Spleen (tissue), 11 donors: ENCODE measurements around the gene PI16. TPM values are rescaled to one million over a fixed set of nuclear protein-coding genes. Genes with fewer than 3 reads are reported as not detected.
A peak's percentile ranks its signal among the peaks of the same experiment; 100 is the strongest.

Experiments used
- DNase-seq: peaks from one replicate; pipeline ENCODE4 v3.0.0-alpha.2; 2020
- H3K27ac ChIP-seq, 8 donors: fragments of 200-600 bp; sonication (generic) in 7 of 8; 1 replicate in 4 of 8; 2 replicates in 4 of 8; pipeline versions ENCODE4 v1.5.0 to v1.8.0; 2016 to 2021; ENCODE audit warnings: inconsistent platforms in 4 of 8, mild to moderate bottlenecking in 4 of 8, moderate library complexity in 1 of 8
- H3K27me3 ChIP-seq, 7 donors: fragments of 200-600 bp; sonication (generic) in 6 of 7; replicated peaks in 1 of 7; 1 replicate in 4 of 7; 2 replicates in 3 of 7; pipeline versions ENCODE4 v1.5.0 to v1.8.0; 2016 to 2021; ENCODE audit warnings: inconsistent platforms in 3 of 7, mild to moderate bottlenecking in 1 of 7
- H3K36me3 ChIP-seq, 6 donors: fragments of 200-600 bp; sonication (generic) in 5 of 6; 1 replicate in 4 of 6; 2 replicates in 2 of 6; pipeline versions ENCODE4 v1.5.0 to v1.8.0; 2016 to 2021; ENCODE audit warnings: inconsistent platforms in 2 of 6
- H3K4me1 ChIP-seq, 6 donors: fragments of 200-600 bp; sonication (generic) in 5 of 6; 1 replicate in 3 of 6; 2 replicates in 3 of 6; pipeline versions ENCODE4 v1.5.0 to v1.8.0; 2016 to 2021; ENCODE audit warnings: inconsistent platforms in 3 of 6
- H3K4me3 ChIP-seq, 8 donors: fragments of 200-600 bp; sonication (generic) in 7 of 8; 1 replicate in 4 of 8; 2 replicates in 4 of 8; pipeline versions ENCODE4 v1.5.0 to v1.8.0; 2016 to 2021; ENCODE audit warnings: inconsistent platforms in 4 of 8, mild to moderate bottlenecking in 4 of 8, moderate library complexity in 2 of 8
- H3K9me3 ChIP-seq, 8 donors: fragments of 200-600 bp; sonication (generic) in 7 of 8; 1 replicate in 4 of 8; 2 replicates in 4 of 8; pipeline versions ENCODE4 v1.5.0 to v1.8.0; 2016 to 2021; ENCODE audit warnings: inconsistent platforms in 4 of 8
- CTCF ChIP-seq, 11 experiments: fragments of 200-600 bp in 7 of 11; fragments of 450-650 bp in 4 of 11; sonication (generic) in 4 of 11; IDR thresholded peaks in 8 of 11; conservative IDR thresholded peaks in 3 of 11; 1 replicate in 7 of 11; 2 replicates in 4 of 11; pipeline versions ENCODE4 v1.4.0 to v1.8.0; 2016 to 2021; ENCODE audit warnings: antibody characterized with exemption in 11 of 11, inconsistent platforms in 4 of 11, mild to moderate bottlenecking in 1 of 11
- POLR2A ChIP-seq, 3 donors: fragments of 450-650 bp; IDR thresholded peaks; one replicate each; pipeline ENCODE4 v1.5.1; 2017; ENCODE audit warnings: antibody characterized with exemption in 3 of 3, mild to moderate bottlenecking in 1 of 3
- POLR2AphosphoS5 ChIP-seq, 3 donors: sonication (generic); formaldehyde crosslinking; IDR thresholded peaks; one replicate each; pipeline ENCODE4 v1.5.1; 2017; ENCODE audit warnings: antibody characterized with exemption in 3 of 3
- WGBS, 5 donors: extraction: QIAGEN DNeasy Blood & Tissue Kit in 3 of 5; methylation state at CpG; one replicate each; pipeline versions ENCODE4 v1.1.5 to v1.1.7; 2013 to 2018; 5-methylcytosine and 5-hydroxymethylcytosine counted together
- intact Hi-C: fragments of 100-400 bp; cut with DNase I; formaldehyde crosslinking; loops from one replicate; pipeline ENCODE4 v1.15.0; 2023; ENCODE audit warnings: low total_unique reads
- polyA plus RNA-seq, 3 donors: library from polyadenylated mRNA; stranded (reverse); fragments of 200-250 nt; gene quantifications; one replicate each; pipeline ENCODE4 v1.2.1, GENCODE V29; 2013
- total RNA-seq, 7 donors: library from RNA; depleted of rRNA in 3 of 7; stranded (reverse); fragments of >200 nt in 3 of 7; fragmentation: NEBNext Ultra II Directional in 4 of 7; extraction: Animal tissue kit (Norgen Biotek cat#: 25700) in 4 of 7; gene quantifications; one replicate each; pipeline versions ENCODE4 v1.1.0 to v1.2.1, GENCODE V29; 2016 to 2021
- donor health status: healthy with polysubstance abuse.
- donor health status: DM: no; HTN: no; CAD: no; lungs with moderate emphysema.
- donor health status: DM: no; HTN: no; CAD: no.
- donor health status: Bipolar disorder and iron deficiency.
- donor health status: healthy.
- donor health status: DM: no; HTN: no; CAD: no.
- donor health status: DM: yes; HTN: yes; CAD: no.

The PI16 gene
- total and polyA plus RNA-seq, 10 donors: 0.94 to 7.3 (median 1.6) TPM; not detected in 1

DNA sequence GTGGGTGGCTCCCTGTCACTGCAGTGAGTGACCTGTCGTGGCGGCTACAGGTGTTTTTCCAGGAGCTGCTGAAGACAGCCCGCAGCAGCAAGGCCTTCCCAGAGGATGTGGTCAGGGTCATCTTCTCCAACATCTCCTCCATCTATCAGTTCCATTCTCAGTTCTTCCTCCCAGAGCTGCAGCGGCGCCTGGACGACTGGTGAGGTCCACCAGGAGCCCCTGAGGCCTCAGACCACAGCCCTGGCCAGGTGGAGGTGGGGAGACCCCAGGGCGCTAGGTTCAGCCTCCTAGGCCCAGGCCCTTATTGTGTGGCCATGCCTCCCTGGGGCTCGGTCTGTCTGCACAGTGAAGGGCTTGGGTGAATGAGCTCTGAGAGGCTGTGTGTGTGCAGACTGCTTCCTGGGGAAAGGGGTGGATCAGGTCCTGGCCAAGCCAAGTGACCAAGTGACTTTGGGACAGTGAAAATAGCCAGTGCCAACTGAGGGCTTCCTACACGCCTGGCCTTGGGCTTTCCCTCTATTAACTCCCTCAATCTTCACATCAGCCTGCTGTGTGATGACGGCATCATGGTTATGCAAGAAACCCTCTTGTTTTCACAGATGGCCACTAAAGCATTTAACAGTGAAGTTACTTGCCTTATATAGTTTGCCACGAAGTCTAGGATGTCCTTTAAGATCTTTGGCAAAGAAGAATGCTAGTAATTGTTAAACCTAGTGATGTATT lies 57.3 kb downstream of the PI16 start:
- H3K9me3 ChIP-seq: no peaks in the 10 kb centered on the region
- DNase-seq: no peak
- 64 to 86% (median 80%) methylated on average over 11 of the region's 11 CpGs for WGBS, 5 donors
- peak overlapping the region in 2 of 8 donors; percentile 23 to 94 for H3K27ac ChIP-seq
- H3K36me3 ChIP-seq: peaks cover 0 to 87% (median 43%) of the 10 kb centered on the region in 6 donors
- H3K4me1 ChIP-seq: peaks cover 4 to 69% (median 19%) of the 10 kb centered on the region in 6 donors
- TF ChIP-seq CTCF (IDR thresholded peaks at IDR 0.05 in 8 of 11, conservative IDR thresholded peaks at IDR 0.05 in 3 of 11) (no peak), POLR2AphosphoS5 (IDR thresholded peaks at IDR 0.05) (peak; percentile 50 to 61 (median 51))
- no peaks in the 10 kb centered on the region for H3K27me3 ChIP-seq
- no peak overlapping the region for H3K4me3 ChIP-seq
- intact Hi-C loops: loop anchor here (10.0 kb wide), 1 partner anchor 127 kb away; the partner anchor contains the start of gene C6orf89

- peak in 2 of 3 donors; percentile 31 to 69 for TF ChIP-seq POLR2AphosphoS5 (IDR thresholded peaks at IDR 0.05)
- TF ChIP-seq POLR2A (IDR thresholded peaks at IDR 0.05): no peak
- peaks cover 0 to 100% (median 46%) of the 10 kb centered on the region in 6 donors for H3K36me3 ChIP-seq
- DNase-seq: no peak
- H3K4me1 ChIP-seq: peaks cover 6 to 68% (median 24%) of the 10 kb centered on the region in 6 donors
- 87 to 94% (median 91%) methylated on average over 17 to 21 of the region's 21 CpGs for whole genome bisulfite sequencing, 5 donors
- no peak overlapping the region for H3K27ac ChIP-seq
- no peak overlapping the region for H3K4me3 ChIP-seq
- H3K27me3 ChIP-seq: no peaks in the 10 kb centered on the region
- H3K9me3 ChIP-seq: no peaks in the 10 kb centered on the region
- intact Hi-C loops: loop anchor here (10.0 kb wide), 1 partner anchor 129 kb away; the partner anchor contains the start of gene C6orf89
Measured at GRCh38 chr6:37013516-37014491, 59.3 kb downstream of the PI16 start.

Other genes starting within 250 kb of the PI16 start
- gene CPNE5, start 115.3 kb upstream of the PI16 start, total RNA-seq: 10 to 100 TPM; 18.1 to 33.4 (median 23.4) TPM
- gene CPNE5, start 115.3 kb upstream of the PI16 start, polyA plus RNA-seq: 10 to 100 TPM in 2 of 3 donors, 1 to 10 TPM in 1; 9.5 to 15.6 (median 11.9) TPM
- gene PPIL1, start 79.9 kb upstream of the PI16 start, total RNA-seq: 10 to 100 TPM in 6 of 7 donors, 1 to 10 TPM in 1; 8.7 to 16.4 (median 13.3) TPM
- gene PPIL1, start 79.9 kb upstream of the PI16 start, polyA plus RNA-seq: 10 to 100 TPM; 10.2 to 26.4 (median 17.0) TPM
- gene C6orf89, start 68.8 kb upstream of the PI16 start, total RNA-seq: 10 to 100 TPM; 31.5 to 49.8 (median 37.9) TPM
- gene C6orf89, start 68.8 kb upstream of the PI16 start, polyA plus RNA-seq: 10 to 100 TPM in 1 of 3 donors, 1 to 10 TPM in 2; 5.7 to 13.9 (median 6.6) TPM
- gene MTCH1, start 31.5 kb downstream of the PI16 start, total RNA-seq: 100 to 1,000 TPM; 135 to 191 (median 162) TPM
- gene MTCH1, start 31.5 kb downstream of the PI16 start, polyA plus RNA-seq: 100 to 1,000 TPM in 2 of 3 donors, 10 to 100 TPM in 1; 87.3 to 144 (median 134) TPM
- 100 to 1,000 TPM; 200 to 426 (median 316) TPM for gene FGD2, start 50.9 kb downstream of the PI16 start, total RNA-seq
- gene FGD2, start 50.9 kb downstream of the PI16 start, polyA plus RNA-seq: 100 to 1,000 TPM in 1 of 3 donors, 10 to 100 TPM in 2; 63.4 to 121 (median 84.2) TPM
- gene PIM1, start 215.4 kb downstream of the PI16 start, total RNA-seq: 100 to 1,000 TPM in 3 of 7 donors, 10 to 100 TPM in 4; 34.8 to 176 (median 91.5) TPM
- gene PIM1, start 215.4 kb downstream of the PI16 start, polyA plus RNA-seq: 10 to 100 TPM; 22.1 to 37.3 (median 22.3) TPM